ENCODE data around the gene ABCC1.
"Not testable (repeated sequence)": the region's sequence is repeated elsewhere in the genome, so short reads cannot be mapped to it uniquely, and the experiment has no call there.

Gene ABCC1

DNA sequence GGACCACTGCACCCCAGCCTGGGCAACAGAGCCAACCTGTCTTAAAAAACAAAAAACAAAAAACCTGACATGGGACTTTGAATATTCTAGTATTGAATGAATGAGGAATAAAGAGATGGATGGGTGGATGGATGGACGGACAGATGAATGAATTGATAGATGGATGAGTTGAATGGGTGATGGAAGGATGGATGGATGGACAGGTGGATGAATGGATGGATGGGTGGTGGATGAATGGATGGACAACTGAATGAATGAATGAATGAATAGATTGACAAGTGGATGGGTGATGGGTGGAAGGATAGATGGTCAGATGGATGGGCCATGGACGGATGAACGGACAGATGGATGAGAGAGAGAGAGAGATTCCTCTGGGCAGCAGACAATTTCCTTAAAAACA, 38.2 kb upstream of the ABCC1 start:
- TF ChIP-seq, protein P1, sequence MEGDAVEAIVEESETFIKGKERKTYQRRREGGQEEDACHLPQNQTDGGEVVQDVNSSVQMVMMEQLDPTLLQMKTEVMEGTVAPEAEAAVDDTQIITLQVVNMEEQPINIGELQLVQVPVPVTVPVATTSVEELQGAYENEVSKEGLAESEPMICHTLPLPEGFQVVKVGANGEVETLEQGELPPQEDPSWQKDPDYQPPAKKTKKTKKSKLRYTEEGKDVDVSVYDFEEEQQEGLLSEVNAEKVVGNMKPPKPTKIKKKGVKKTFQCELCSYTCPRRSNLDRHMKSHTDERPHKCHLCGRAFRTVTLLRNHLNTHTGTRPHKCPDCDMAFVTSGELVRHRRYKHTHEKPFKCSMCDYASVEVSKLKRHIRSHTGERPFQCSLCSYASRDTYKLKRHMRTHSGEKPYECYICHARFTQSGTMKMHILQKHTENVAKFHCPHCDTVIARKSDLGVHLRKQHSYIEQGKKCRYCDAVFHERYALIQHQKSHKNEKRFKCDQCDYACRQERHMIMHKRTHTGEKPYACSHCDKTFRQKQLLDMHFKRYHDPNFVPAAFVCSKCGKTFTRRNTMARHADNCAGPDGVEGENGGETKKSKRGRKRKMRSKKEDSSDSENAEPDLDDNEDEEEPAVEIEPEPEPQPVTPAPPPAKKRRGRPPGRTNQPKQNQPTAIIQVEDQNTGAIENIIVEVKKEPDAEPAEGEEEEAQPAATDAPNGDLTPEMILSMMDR (conservative IDR thresholded peaks at IDR 0.05; ENCODE audit: low read depth, low read length) = no peak
- H3K4me3 ChIP-seq (ENCODE audit: low read depth, low read length) = no peak overlapping the region
- DNase-seq (ENCODE audit: low read depth) = no peak

DNA sequence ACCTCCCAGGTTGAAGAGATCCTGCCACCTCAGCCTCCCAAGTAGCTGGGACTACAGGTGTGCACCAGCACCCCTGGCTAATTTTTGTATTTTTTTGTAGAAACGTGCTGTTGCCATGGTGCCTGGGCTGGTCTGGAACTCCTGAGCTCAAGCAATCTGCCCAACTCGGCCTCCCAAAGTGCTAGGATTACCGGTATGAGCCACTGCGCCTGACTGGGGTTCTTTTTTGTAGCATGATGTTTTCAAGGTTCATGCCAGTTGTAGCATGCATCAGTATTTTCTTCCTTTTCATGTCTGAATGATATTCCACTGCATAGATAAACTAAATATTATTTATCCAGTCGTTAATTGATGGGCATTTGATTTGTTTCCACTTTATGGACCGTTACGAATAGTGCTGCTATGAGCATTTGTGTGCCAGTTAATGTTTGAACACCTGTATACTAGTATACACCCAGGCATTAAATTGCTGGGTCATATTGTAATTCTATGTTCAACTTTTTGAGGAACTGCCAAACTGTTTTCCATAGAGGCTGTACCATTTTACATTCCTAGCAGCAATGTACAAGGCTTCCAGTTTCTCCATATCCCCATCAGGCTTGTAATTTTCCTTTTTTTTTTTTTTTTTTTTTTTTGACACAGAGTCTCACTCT, 36.2 kb upstream of the ABCC1 start:
- TF ChIP-seq, protein P1 (conservative IDR thresholded peaks at IDR 0.05; ENCODE audit: low read depth, low read length) = no peak
- H3K4me3 ChIP-seq (ENCODE audit: low read depth, low read length) = no peak overlapping the region
- no peak for DNase-seq (ENCODE audit: low read depth)

DNA sequence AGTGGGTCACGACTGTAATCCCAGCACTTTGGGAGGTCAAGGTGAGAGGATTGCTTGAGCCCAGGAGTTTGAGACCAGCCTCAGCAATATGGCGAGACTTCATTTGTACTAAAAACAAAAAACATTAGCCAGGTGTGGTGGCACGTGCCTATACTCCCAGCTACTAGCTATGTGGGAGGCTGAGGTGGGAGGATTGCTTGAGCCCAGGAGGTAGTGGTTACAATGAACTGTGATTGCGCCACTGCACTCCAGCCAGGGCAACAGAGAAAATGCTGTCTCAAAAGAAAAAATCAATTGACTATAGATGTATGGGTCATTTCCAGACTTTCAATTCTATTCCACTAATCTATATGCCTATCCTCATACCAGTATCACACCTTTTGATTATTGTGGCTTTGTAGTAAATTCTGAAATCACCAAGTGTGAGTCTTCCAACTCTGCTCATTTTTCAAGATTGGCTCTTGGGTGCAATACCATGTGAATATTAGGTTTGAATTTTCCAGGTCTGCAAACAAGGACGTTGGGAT, 33.8 kb upstream of the ABCC1 start:
- no peak overlapping the region for H3K4me3 ChIP-seq (ENCODE audit: low read depth, low read length)
- TF ChIP-seq, protein P1 (conservative IDR thresholded peaks at IDR 0.05; ENCODE audit: low read depth, low read length) = no peak
- DNase-seq (ENCODE audit: low read depth) = no peak

DNA sequence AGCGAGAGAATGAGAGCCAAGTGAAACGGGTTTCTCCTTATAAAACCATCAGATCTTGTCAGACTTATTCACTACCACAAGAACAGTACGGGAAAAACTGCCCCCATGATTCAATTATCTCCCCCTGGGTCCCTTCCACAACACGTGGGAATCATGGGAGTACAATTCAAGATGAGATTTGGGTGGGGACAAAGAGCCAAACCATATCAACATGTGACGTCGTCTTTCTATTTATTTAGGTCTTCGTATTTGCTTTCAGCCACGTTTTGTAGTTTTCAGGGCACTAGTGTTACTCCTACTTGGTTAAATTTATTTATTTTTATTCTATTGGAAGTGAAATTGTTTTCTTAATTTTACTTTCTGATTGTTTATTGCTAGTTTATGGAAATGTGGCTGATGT, 33.1 kb upstream of the ABCC1 start:
- TF ChIP-seq, protein P1 (conservative IDR thresholded peaks at IDR 0.05; ENCODE audit: low read depth, low read length) = no peak
- H3K4me3 ChIP-seq (ENCODE audit: low read depth, low read length) = no peak overlapping the region
- no peak for DNase-seq (ENCODE audit: low read depth)

DNA sequence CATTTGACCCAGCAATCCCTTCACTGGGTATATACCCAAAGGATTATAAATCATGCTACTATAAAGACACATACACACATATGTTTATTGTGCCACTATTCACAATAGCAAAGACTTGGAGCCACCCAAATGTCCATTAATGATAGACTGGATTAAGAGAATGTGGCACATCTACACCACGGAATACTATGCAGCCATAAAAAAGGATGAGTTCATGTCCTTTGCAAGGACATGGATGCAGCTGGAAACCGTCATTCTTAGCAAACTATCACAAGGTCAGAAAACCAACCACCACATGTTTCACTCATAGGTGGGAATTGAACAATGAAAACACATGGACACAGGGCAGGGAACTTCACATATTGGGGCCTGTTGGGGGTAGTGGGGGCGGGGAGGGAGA, 31.1 kb upstream of the ABCC1 start:
- H3K4me3 ChIP-seq (ENCODE audit: low read depth, low read length); DNase-seq (ENCODE audit: low read depth): not testable (repeated sequence)

DNA sequence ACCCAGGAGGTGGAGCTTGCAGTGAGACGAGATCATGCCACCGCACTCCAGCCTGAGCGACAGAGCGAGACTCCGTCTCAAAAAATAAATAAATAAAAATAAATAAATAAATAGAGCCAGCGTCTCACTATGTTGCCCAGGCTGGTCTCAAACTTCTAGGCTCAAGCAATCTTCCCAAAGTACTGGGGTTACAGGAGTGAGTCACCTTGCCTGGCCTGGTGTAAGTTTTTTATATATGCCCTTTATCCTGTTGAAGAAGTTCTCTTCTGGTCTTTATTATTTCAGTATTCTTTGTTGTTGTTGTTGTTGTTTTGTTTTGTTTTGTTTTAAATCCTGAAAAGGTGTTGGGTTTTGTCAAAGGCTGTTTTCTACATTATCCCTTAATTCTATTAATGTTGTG, 30.1 kb upstream of the ABCC1 start:
- H3K4me3 ChIP-seq (ENCODE audit: low read depth, low read length) = no peak overlapping the region

DNA sequence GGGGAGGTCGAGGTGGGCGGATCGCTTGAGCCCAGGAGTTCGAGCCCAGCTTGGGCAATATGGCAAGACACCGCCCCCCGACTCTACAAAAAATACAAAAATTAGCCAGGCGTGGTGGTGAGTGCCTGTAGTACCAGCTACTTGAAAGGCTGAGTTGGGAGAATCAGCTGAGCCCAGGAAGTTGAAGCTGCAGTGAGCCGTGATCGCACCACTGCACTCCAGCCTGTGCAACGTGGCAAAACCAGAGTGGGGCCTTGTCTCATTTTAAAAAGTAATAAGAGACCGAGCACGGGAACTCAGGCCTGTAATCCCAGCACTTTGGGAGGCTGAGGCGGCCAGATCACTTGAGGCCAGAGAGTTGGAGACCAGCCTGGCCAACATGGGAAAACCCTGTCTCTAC, 24.4 kb upstream of the ABCC1 start:
- no peak for DNase-seq (ENCODE audit: low read depth)
- TF ChIP-seq, protein P1 (conservative IDR thresholded peaks at IDR 0.05; ENCODE audit: low read depth, low read length) = no peak
- no peak overlapping the region for H3K4me3 ChIP-seq (ENCODE audit: low read depth, low read length)

More for the DNA sequence above, 30.1 kb upstream of the ABCC1 start:
- DNase-seq (ENCODE audit: low read depth) = no peak
- TF ChIP-seq, protein P1 (conservative IDR thresholded peaks at IDR 0.05; ENCODE audit: low read depth, low read length) = no peak

Data from choroid plexus epithelial cell (primary cell).